ENCODE measurements around the gene PHF8.

The PHF8 gene

DNA sequence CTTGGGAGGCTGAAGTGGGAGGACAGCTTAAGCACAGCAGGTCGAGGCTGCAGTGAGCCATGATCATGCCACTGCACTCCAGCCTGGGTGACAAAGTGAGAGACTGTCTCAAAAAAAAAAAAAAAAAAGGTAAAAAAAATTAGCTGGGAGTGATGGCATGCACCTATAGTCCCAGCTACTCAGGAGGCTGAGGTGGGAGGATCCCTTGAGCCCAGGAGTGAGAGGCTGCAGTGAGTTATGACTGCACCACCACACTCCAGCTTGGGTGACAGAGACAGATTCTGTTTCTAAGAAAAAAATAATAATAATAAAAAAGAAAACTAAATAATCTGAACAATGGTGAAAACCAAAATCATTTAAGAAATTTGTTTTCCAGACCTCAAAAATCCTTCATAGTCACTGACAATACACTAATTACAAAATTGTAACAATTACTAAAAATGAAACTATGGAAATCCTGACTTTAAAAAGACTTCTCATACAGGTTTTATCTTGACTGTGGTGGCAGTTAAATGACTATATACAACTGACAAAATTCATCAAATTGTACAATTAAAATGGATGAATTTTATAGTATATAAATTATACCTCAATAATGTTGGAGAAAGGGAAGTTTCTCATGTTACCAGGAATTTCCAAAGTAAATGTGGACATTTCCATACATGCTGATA is 31.3 kb downstream of the PHF8 start:
- DNase-seq (ENCODE audit: low spot score) = no peak

DNA sequence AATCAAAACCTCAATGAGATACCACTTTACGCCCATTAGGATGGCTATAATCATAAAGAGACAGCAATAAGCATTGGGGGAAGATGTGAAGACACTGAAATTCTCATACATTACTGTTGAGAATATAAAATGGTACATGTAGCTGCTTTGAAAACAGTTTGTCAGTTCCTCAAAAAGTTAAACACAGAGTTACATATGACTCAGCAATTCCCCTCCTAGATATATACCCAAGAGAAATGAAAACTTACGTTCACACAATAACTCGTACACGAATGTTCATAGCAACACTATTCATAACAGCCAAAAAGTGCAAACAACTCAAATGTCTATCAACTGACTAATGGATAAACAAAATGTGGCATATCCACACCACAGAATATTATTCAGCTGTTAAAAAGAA is 36.6 kb downstream of the PHF8 start:
- no peak for DNase-seq (ENCODE audit: low spot score)

DNA sequence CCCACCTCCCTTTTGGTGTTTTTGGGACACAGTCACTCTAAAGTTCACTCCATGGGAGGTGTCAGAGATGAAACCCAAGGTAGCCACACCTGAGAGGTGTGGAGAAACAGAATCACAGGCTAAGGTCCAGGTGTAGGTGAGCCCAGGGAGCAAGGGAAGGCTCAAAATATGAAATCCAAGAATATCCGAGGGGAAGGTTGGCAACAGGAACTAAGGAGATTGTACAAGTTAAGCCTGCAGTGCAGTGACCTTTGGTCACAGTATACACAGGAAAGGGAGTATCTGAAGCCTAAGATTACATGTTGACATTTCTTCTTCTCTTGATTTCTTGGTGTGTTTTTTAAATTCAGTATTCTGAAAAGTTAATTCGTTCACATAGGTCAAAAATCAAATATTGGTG is 46.5 kb downstream of the PHF8 start:
- no peak for DNase-seq (ENCODE audit: low spot score)

DNA sequence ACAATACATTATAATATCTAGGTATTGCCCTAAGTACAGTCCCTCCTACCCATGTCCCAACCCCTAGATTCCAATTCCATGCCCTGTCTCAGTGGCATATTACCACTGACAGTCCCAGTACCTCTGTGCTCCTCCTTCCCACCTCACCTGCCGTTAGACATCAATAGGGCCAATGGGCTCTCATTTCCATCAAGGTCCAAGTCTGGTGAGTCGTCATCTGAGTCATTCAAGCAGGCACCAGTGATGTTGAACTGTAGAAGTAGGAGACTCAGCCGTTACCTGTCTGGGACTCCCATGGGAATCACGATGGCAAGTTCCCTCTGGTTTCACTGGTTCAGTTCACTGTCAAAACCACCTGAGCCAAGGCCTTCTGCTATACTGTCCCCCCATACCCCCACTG is 51.7 kb downstream of the PHF8 start:
- DNase-seq (ENCODE audit: low spot score) = no peak

DNA sequence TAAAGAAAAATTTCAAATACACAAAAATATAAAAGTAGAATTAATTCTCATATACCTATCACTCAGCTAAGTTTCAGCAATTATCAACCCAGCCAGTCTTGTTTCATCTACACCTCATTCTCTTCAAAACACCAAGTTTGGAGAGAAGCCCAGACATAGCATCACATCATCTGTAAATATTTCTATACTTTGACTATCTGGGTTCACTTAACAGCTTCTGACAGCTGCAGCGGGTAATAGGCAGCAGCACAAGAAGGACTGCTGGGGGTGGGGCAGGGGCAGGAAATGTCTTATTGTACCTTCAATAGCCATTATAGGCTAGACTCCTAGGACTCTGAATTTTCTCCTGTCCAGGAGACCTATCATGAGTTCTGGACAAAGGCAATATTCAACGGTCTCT is 54.1 kb downstream of the PHF8 start:
- DNase-seq (ENCODE audit: low spot score) = no peak

DNA sequence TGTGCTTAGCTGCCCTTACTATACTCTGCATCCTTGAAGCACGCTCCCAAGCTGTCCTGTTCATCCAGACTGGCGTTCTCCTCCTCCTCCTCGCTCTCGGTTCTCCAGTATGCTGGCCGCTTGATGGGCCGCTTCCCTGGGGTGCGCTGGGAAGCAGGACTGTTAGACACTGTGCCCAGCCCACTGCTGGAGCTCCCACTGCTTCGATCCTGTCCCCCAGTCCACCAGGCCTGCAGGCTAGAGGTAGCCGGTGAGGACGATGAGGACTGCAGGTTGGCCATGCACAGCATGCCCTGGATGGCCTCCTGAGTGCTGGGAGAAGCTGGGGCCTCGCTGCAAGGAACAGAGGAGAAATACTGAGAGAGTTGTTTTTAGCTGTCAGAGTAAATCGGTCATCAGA is 59.4 kb downstream of the PHF8 start:
- DNase-seq (ENCODE audit: low spot score) = no peak

DNA sequence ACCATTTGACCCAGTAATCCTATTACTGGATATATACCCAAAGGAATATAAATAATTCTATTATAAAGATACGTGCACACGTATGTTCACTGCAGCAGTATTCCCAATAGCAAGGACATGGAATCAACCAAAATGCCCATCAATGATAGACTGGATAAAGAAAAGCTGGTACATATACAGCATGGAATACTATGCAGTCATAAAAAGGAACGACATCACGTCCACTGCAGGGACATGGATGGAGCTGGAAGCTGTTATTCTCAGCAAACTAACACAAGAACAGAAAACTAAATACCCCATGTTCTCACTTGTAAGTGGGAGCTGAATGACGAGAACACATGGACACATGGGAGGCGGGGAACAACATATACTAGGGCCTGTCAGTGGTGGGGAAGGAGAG is 69.7 kb downstream of the PHF8 start:
- DNase-seq (ENCODE audit: low spot score) = no peak

DNA sequence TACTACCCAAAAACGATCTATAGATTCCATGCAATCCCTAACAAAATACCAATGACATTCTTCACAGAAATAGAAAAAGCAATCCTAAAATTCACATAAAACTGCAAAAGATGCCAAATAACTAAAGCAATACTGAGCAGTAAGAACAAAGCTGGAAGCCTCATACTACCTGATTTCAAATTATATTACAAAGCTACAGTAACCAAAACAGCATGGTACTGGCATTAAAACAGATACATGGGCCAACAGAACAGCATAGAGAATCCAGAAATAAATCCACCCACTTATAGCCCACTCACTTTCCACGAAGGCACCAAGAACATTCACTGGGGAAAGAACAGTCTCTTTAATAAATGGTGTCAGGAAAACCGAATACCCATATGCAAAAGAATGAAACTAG is 74.7 kb downstream of the PHF8 start:
- no peak for DNase-seq (ENCODE audit: low spot score)

DNA sequence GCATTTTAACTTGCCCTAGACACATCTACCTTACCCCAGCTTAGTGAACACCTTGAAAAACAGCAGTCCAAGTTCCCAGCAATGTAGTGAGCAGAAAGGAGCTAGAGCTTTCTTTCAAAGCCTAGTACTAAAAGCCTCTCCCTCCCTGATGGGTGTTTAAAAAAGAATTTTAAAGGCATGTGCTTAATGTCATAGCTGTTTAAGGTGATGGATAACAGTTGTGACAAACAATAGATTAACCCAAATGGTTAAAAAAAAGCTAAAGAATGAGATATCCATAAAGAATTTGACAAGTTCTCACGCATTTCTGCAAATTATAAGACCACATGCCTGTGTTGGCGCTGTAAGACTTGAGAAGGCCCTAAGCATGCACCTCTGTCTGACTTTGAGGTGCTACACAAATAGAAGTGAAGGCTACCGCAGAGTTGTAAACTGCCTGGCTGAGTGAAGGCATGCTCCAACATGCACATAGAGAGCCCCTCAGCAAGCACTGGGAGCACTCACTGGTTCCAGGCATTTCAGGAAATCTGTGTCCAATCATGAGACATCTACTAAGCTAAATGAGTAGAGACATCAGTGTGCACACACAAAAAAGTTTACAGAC is 94.0 kb downstream of the PHF8 start:
- DNase-seq (ENCODE audit: low spot score) = no peak

DNA sequence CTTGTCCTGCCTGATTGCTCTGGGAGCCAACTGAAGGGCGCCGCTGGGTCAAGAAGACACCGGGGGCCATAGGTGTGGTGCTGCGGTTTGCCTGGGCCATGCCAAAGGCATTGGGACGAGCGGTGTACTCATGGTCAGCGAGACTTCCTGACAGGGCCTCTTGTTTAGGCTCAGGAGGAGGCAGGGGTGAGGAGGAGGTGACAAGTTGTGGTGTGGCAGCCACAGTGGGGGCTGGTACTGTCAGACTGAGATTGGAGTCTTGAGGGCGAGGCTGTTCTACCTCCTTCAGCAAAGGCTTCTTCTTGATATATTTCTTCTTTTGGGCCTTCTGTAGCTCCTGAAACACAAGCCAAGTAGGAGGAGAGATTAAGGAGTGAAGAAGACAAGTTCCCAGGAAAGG is 104.1 kb downstream of the PHF8 start:
- no peak for DNase-seq (ENCODE audit: low spot score)

DNA sequence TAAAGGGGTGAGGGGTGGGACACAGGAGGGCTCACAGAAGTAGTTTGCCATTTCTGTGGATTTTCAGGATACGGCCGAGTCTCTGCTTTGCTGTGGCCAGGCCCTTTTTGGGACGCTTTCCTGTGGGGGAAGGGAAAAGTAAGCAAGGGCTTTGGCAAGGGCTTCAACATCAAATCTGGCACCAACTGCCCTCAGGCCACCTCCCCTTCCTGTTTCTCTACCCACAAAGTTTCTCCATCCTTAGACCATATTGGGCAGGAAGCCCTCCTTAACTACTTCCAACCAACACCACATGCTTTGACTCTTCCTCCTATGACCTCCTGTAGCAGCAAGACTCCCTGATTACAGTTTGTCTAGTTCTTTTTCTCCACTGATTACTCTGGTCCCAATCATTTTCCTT is 105.1 kb downstream of the PHF8 start:
- no peak for DNase-seq (ENCODE audit: low spot score)

DNA sequence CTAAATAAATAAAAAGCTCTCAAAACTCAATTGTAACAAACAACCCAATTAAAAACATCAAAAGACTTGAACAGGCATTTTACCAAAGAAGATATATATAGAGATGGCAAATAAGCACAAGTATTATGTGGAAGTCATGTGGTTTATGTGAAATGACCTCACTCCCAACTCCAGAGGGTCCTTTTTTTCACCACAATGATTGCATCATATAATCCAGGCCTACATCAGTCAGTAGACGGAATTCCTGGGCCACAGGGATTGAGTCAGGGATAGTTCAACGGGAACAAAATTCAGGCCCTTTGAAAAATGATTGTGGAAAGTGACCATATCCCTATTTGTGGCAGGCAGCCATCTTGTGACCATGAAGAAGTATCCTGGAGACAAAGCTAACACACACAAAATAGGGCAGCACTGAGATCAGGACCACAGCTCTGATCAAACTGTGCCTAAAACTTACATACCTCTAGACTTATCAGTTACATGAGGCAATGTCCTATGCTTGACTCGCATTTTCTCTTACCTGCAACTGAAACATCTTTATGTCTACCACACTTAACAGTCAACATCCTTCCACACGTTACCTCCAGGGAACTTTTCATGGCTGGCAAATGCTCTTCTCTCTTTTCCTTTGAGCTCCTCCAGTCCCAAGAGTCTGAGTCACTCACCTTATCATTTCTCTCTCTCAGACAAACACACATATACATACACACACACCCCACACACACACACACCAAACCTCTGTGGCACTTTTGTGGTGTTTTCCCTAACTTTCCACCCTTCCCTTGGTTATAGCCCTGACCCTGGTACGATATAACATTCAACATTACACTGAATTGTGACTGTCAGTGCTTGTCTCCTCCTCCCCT is 113.5 kb downstream of the PHF8 start:
- no peak for DNase-seq (ENCODE audit: low spot score)

DNA sequence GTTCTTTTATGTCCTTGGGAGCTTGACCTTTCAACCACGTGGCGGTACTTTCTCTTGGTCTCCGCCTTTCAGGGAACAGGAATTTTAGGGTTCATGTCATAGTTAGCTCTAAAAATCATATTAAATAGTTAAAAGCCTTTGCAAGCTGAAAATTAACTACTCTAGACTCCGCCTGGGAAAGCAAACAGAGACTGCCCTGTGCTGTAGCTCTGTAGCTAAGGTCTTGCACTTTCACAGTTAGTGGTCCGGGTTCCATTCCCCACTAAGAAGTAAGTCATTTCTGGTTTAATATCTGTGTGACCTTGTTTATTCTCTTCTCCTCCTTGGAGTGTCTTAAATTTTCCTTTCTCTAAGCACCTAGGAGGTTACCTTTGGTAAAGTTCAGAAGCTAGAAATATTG is 118.2 kb downstream of the PHF8 start:
- no peak for DNase-seq (ENCODE audit: low spot score)

DNA sequence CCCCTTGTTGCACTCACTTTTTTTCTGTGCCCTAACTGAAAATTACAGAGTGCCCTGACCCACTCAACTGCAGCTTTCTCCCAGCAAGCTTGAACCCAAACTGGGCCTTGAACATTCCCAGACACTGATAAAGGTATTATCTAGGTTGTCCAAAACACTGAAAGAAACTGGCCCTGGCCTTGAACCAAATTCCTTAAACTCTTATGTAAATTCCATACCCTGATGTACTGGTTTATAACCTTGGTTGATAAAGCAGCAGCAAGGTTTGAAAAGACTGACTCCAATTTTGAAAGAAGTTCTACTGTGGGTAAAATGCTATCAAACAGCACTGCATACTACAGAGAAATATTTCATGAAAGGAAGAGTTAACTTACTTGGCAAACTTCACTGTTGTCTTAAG is 125.6 kb downstream of the PHF8 start:
- DNase-seq (ENCODE audit: low spot score) = no peak

DNA sequence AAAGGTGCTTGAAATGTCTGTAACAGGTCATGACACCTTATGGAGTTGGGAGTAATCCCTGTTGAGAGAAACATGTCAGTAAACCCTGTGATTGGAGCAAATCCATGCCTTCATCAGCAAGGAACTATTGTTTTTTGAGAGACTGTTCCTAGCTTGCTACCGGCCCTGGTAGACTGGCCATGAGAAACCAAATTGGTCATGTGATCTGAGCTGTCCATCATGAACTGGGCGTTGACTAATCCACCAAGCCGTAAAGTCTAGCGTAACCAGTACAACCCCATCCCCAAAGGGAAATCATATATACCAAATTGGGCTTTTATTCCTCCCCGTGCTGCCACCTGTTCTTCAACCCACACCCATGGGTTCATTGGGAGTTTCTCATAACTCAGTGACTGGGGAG is 143.7 kb downstream of the PHF8 start:
- DNase-seq (ENCODE audit: low spot score) = no peak

DNA sequence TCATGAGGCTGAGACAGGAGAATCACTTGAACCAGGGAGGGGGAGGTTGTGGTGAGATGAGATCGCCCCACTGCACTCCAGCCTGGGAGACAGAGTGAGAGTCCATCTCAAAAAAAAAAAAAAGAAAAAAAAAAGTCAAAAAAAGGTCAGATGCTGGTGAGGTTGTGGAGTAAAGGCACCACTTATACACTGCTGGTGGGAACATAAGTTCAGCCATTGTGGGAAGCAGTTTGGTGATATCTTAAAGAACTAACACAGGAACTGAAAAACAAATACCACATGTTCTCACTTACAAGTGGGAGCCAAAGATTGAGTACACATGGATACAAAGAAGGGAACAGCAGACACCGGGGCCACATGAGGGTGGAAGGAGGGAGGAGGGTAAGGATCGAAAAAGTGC is 149.0 kb downstream of the PHF8 start:
- DNase-seq (ENCODE audit: low spot score) = no peak

Measured in HuH-7 (cell line).